NCI-H146 (cell line): ENCODE results near the gene SCART1.
A peak's percentile ranks its signal among the peaks of the same experiment; 100 is the strongest.
"Not testable (repeated sequence)": the region's sequence is repeated elsewhere in the genome, so short reads cannot be mapped to it uniquely, and the experiment has no call there.

Source experiments
- DNase-seq: peaks from one replicate; lab custom pipeline; 2025; lab: John Stamatoyannopoulos, UW

The SCART1 gene

GRCh38 chr10:133474027-133474426 is 20.3 kb downstream of the SCART1 start:
- DNase-seq = no peak

GRCh38 chr10:133474665-133475424 is 21.1 kb downstream of the SCART1 start:
- DNase-seq = no peak

GRCh38 chr10:133475425-133475734 is 21.6 kb downstream of the SCART1 start:
- DNase-seq = no peak

- no peak for DNase-seq
These were observed 22.3 kb downstream of the SCART1 start for GRCh38 chr10:133475821-133476640.

GRCh38 chr10:133476641-133476990 is 22.9 kb downstream of the SCART1 start:
- DNase-seq = no peak

DNA sequence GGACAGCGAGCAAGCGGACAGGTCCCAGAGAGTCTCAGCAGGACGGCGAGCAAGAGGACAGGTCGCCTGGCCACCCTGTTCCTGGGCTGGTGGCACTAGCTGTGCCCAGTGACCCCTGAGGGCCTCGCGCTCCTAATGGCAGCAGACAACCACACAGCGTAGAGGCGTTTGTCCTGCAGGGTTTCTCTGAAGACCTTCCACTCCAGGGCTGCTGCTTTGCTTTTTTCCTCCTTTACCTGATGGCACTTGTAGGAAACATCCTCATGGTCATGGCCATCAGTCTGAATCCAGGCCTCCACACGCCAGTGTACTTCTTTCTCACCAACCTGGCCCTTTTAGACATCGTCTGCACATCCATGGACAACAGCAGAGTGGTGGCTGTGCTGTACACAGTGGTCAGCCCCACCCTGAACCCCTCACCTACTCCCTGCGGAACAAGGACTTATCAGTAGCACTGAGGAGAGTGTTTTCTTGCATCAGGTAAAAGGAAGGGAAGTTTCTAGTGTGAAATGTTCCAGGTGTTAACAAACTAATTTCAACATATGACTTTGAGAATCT is 27.4 kb downstream of the SCART1 start:
- DNase-seq = no peak

DNA sequence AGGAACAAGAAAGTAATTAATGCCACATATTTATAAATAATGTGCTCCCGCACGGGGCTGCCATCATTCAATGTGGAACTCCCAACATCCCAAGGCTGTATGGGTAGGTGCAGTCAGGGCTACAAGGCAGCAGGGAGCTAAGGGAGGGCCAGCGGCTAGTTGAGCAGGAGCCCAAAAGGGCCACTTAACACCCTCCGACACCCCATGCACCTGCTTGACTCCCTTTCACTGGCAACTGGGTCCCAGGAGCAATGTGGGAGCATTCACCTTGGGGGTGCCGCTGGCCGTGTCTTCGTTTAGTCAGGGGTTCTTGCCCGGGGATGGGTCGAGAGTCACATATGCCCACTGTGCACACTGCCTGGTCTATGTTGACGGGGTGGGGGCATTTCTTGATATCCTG is 27.9 kb downstream of the SCART1 start:
- DNase-seq = no peak

DNA sequence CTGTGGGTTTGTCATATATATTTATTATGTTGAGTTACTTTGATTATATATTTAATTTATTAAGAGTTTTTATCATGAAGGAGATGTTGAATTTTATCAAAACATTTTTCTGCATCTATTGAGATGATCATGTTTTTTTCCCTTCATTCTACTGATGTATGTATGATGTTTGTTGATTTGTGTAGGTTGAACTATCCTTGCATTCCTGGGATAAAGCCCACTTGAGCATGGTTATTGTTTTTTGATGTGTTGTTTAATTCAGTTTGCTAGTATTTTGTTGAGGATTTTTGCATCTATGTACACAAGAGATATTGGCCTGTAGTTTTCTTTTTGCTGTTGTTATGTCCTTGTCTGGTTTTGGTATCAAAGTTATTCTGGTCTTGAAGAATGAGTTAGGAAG is 31.1 kb downstream of the SCART1 start:
- DNase-seq = no peak

GRCh38 chr10:133487085-133487484 is 33.3 kb downstream of the SCART1 start:
- no peak for DNase-seq

- no peak for DNase-seq
These were observed 34.6 kb downstream of the SCART1 start for GRCh38 chr10:133488354-133488753.

DNA sequence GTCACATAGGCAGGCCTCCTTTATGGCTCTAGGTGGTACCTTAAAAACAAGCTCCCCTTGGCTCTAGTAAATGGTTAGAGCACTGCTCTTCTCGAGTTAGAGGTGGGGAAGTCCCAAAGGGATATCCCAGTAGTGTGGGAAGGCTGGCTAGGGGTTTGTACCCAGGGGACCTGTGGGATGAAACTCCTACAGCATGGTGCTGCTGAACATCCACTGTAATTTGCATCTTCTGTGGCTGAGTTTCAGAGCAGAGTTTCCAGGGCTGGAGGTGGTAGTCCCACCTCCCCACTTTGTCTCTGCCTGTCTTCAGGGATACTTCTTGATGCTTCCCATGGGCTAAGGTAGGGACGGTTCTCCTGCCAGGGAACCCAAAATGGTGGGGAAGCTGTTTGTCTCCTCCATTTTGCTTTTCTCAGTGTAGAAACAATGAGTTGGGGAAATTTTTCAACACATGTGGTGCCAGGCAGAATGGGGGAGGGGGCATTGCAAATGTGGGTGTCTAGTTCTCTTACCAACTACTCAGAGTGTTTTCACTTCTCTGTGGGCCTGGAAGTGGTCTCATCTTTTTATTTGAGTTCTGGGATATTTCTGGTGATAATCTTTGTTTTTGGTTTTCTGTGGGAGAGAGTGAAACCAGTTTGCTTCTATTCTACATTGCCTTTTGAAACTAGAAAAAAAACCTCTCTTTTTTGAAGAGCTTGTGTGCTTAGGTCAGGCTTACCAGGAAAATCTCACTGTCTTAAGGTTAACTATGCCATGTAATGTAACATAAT is 36.3 kb downstream of the SCART1 start:
- no peak for DNase-seq

- DNase-seq = not testable (repeated sequence)
These were observed 39.8 kb downstream of the SCART1 start for GRCh38 chr10:133493562-133493961.

DNA sequence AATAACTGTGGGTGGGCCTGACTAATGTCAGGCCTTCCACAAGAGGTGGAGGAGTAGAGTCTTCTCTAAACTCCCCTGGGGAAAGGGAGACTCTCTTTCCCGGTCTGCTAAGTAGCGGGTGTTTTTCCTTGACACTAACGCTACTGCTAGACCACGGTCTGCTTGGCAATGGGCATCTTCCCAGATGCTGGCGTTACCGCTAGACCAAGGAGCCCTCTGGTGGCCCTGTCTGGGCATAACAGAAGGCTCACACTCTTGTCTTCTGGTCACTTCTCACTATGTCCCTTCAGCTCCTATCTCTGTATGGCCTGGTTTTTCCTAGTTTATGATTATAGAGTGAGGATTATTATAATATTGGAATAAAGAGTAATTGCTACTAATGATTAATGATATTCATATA is 43.6 kb downstream of the SCART1 start:
- DNase-seq = not testable (repeated sequence)

GRCh38 chr10:133499176-133499575 is 45.4 kb downstream of the SCART1 start:
- not testable (repeated sequence) for DNase-seq

DNA sequence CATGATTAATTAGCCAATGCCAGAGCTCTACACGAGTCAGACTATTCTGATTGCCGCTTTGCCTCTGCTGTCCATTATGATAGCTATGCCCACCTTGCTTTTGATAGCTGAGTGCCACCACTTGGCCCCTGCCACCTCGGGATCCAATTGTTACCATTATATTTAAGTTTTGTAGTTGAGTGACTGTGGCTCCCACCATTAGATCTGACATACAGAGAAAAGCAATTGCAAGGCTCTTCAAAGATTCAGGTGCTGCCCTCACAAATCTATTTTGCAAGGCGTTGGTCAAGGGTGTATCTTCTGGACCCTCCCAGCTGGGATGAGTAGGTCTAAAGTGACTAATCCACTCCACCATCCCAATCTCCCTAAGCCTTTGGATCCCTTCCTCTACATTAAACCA is 47.2 kb downstream of the SCART1 start:
- DNase-seq = not testable (repeated sequence)

GRCh38 chr10:133509700-133510099 is 56.0 kb downstream of the SCART1 start:
- no peak for DNase-seq

GRCh38 chr10:133511408-133511807 is 57.7 kb downstream of the SCART1 start:
- no peak for DNase-seq

DNA sequence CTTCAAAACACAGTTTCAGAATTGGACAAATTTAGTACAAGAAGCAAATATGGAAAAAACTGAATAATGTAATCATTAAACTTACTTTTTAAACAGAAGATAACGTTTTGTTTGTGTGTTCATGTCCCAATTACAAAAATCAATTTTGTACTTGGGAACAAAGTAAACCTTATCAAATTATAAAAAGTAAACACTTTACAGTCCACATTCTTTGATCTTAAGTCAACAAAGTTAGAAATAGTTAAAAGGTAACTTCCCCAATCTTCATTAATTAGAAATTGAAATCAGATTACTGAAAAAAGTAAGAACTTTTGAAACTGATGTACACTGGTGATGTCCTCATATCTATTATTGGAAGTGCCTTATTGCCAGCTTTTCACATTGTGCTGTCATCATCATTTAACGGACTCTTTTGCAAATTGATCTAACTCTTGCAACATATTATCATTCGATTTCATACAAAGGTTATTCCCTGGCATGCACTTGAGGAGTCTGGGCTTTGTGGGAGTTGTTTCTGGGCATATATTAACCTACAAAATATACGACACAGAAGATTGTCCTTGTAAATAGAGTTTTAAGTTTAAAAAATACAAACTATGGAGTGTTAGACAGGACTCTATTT is 58.3 kb downstream of the SCART1 start:
- DNase-seq = no peak

DNA sequence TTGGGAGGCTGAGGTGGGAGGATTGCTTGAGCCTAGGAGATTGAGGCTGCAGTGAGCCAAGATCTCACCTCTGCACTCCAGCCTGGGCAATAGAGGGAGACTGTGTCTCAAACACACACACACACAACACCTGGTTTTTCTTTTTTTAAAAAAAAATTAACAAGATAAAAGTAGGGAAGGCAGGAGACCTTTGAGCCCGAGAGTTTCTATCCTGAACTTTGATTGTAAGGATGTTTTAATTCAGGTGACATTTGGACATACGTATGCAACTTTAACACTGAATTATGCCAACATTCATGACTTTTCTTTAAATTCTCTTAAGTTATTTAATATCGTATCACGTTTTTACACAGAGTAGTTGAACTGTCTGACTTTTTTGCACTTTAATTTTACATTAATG is 61.7 kb downstream of the SCART1 start:
- no peak for DNase-seq

GRCh38 chr10:133516057-133516456 is 62.3 kb downstream of the SCART1 start:
- DNase-seq = no peak

DNA sequence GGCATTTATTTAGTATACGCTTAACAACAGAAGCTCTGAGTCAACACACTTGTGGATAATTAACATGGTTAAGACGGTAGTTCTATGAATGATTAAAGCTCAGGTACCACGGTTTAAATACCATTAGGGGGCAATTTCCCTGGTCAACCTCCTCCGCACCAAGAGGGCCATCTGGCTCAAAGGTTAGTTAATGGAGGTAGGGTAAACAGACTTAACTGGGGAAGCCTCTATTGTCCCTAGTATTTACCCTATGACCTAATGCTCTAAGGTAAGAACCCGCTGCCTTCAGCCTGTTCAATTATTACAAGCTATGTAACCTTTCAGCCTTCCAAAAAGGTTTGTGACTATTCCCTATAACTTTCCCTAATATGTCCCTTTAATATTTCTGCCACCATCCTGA is 64.8 kb downstream of the SCART1 start:
- DNase-seq = peak; percentile 30
